Prostate gland (tissue), 2 donors: ENCODE measurements around the gene ENOX1. TPM values are rescaled to one million over a fixed set of nuclear protein-coding genes. Genes with fewer than 3 reads are reported as not detected.

Experiments used
- DNase-seq: peaks from one replicate; pipeline ENCODE4 v3.0.0-alpha.2; 2019; ENCODE audit warnings: low spot score
- H3K27ac ChIP-seq, 2 donors: fragments of 200-600 bp; sonication (generic); 2 replicates each; pipeline ENCODE4 v1.5.1; 2017 to 2019
- H3K27me3 ChIP-seq: fragments of 200-600 bp; sonication (generic); replicated peaks from 2 replicates; pipeline ENCODE4 v1.5.1; 2019; ENCODE audit not compliant: insufficient read depth
- H3K36me3 ChIP-seq, 2 donors: fragments of 200-600 bp; sonication (generic); 1 replicate in 1 of 2; 2 replicates in 1 of 2; pipeline versions ENCODE4 v1.5.1 to v1.8.1; 2017 to 2019
- H3K4me1 ChIP-seq: fragments of 200-600 bp; sonication (generic); replicated peaks from 2 replicates; pipeline ENCODE4 v1.5.1; 2019
- H3K4me3 ChIP-seq, 2 donors: fragments of 200-600 bp; sonication (generic); 2 replicates each; pipeline ENCODE4 v1.5.1; 2017 to 2019
- H3K9me3 ChIP-seq: fragments of 200-600 bp; sonication (generic); 2 replicates; pipeline ENCODE4 v1.5.1; 2017
- CTCF ChIP-seq, 4 experiments: fragments of 200-600 bp in 2 of 4; fragments of 450-650 bp in 2 of 4; sonication (generic) in 2 of 4; IDR thresholded peaks; 1 replicate in 3 of 4; 2 replicates in 1 of 4; pipeline ENCODE4 v1.5.1; 2016 to 2019; ENCODE audit warnings: antibody characterized with exemption in 4 of 4, mild to moderate bottlenecking in 2 of 4, moderate library complexity in 2 of 4
- POLR2A ChIP-seq: fragments of 450-650 bp; IDR thresholded peaks from one replicate; pipeline ENCODE4 v1.6.1; 2016; ENCODE audit warnings: antibody characterized with exemption, mild to moderate bottlenecking
- POLR2AphosphoS5 ChIP-seq: sonication (generic); formaldehyde crosslinking; IDR thresholded peaks from one replicate; pipeline ENCODE4 v1.6.1; 2017; ENCODE audit warnings: antibody characterized with exemption
- WGBS: methylation state at CpG from one replicate; pipeline ENCODE4 v1.1.5; 2018; 5-methylcytosine and 5-hydroxymethylcytosine counted together
- intact Hi-C: fragments of 100-400 bp; cut with DNase I; formaldehyde crosslinking; loops from one replicate; pipeline ENCODE4 v1.14.2; 2022
- total RNA-seq, 2 donors: library from RNA; depleted of rRNA; stranded (reverse); fragments of >200 nt; gene quantifications; one replicate each; pipeline ENCODE4 v1.1.0, GENCODE V29; 2016

The ENOX1 gene
- total RNA-seq, 2 donors from 2014 or later = 4.5 to 5.3 TPM

GRCh38 chr13:43579321-43579720, 207.5 kb downstream of the ENOX1 start:
- H3K9me3 ChIP-seq = no peaks in the 10 kb centered on the region
- no peaks in the 10 kb centered on the region for H3K4me1 ChIP-seq
- H3K4me3 ChIP-seq = no peak overlapping the region
- TF ChIP-seq CTCF (IDR thresholded peaks at IDR 0.05) (no peak), POLR2AphosphoS5 (no peak), POLR2A (no peak)
- H3K27ac ChIP-seq = no peak overlapping the region
- intact Hi-C loops = no loop called here
- no peaks in the 10 kb centered on the region for H3K36me3 ChIP-seq
- no peaks in the 10 kb centered on the region for H3K27me3 ChIP-seq
- DNase-seq = no peak

DNA sequence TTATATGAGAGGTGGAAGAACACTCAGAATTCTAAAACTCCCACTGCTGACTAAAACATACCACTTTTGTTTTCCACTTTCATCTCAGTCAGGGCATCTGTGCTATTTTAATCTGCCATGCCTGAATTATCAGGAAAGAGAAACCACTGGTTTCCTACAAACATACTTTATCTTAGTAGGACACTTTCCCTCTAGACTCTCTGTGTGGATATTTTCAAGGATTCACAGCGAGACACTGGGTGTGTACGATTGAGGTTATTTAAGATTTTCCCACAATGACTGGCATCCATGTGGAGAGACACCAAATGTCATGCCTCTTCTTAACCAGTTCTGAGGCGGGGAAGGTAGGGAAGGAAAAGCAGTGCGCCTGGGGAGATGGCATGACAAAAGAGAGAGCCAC, 212.2 kb downstream of the ENOX1 start:
- no peaks in the 10 kb centered on the region for H3K36me3 ChIP-seq
- 86% methylated on average over 4 of the region's 4 CpGs for WGBS
- intact Hi-C loops = no loop called here
- no peak overlapping the region for H3K27ac ChIP-seq
- no peaks in the 10 kb centered on the region for H3K27me3 ChIP-seq
- no peaks in the 10 kb centered on the region for H3K4me1 ChIP-seq
- H3K9me3 ChIP-seq = no peaks in the 10 kb centered on the region
- H3K4me3 ChIP-seq = no peak overlapping the region
- TF ChIP-seq POLR2A = no peak
- TF ChIP-seq POLR2AphosphoS5 = no peak
- no peak for TF ChIP-seq CTCF (IDR thresholded peaks at IDR 0.05)
- no peak for DNase-seq

DNA sequence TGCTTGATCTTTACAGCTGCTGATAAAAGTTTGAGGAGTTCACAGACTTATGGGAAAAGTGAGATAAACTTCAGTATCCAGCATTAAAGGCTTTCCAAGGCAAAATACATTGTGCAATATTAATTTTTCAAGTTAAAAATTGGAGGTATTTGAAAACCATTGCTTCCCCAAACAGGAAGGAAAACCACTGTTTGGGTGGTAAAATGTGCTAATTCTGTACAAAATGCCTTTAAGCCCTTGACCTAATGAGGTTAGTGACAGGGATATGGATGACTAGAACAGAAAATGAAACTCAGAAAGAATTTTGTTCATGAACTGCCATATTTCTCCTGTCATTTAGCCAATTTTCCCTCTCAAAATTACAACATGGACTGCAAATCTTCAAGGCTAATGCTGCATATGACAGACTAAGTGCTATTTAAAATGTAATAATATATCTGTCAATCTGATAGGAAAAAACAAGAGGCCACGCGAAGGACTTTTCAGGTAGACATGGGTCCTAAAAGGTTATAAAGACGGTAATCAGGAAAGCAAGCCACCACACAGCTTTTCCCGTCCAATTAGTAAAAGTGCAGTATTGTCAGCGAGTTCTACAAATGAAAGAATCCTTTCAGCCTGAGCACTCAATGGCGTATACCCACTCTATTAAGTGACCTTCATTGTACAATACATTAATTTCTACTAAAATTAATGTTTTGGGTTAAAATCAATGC, 212.8 kb downstream of the ENOX1 start:
- Histone ChIP-seq H3K9me3 (no peaks in the 10 kb centered on the region), H3K36me3 (no peaks in the 10 kb centered on the region), H3K27me3 (no peaks in the 10 kb centered on the region), H3K27ac (no peak overlapping the region), H3K4me3 (no peak overlapping the region), H3K4me1 (no peaks in the 10 kb centered on the region)
- WGBS = 93% methylated on average over 6 of the region's 6 CpGs
- no peak for TF ChIP-seq CTCF (IDR thresholded peaks at IDR 0.05)
- no peak for TF ChIP-seq POLR2AphosphoS5
- TF ChIP-seq POLR2A = no peak
- intact Hi-C loops = no loop called here
- no peak for DNase-seq

GRCh38 chr13:43573361-43573740, 213.4 kb downstream of the ENOX1 start:
- intact Hi-C loops = no loop called here
- H3K9me3 ChIP-seq = no peaks in the 10 kb centered on the region
- WGBS = 39% methylated on average over 4 of the region's 4 CpGs
- no peaks in the 10 kb centered on the region for H3K36me3 ChIP-seq
- H3K27ac ChIP-seq = no peak overlapping the region
- H3K4me3 ChIP-seq = no peak overlapping the region
- no peaks in the 10 kb centered on the region for H3K4me1 ChIP-seq
- no peak for TF ChIP-seq CTCF (IDR thresholded peaks at IDR 0.05)
- DNase-seq = no peak
- H3K27me3 ChIP-seq = no peaks in the 10 kb centered on the region

DNA sequence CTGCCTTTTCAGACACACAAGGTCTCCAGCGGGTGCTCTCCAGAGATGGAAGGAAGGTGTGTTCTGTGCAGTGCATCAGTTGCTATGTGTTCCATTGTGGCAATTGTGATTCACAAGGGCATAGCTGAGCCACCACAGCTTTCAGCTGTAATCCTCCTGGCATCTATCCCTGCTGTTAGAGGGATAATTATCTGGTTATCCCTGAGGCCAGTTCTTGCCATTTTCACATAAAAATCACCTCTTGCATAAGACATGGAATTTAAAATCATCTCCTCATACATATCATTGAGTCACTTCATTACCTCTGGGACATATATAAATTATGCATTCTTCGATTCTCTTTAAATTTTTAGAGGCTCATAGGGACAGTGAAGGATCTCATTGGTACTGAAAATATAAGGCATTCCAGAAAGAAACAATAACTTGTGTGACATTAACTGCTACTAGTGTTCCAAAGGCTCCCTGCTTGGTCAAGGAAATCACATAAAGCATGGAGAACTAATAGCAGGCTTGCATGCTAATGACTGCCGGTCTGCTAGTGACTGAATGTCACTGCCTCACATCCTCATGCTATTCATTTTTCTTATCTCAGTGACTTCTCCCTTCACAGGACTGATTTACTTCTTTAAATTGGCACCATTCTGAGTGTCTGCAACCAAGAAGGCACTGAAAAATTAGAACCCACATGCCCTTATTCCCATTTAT, 214.0 kb downstream of the ENOX1 start:
- TF ChIP-seq CTCF (IDR thresholded peaks at IDR 0.05) = no peak
- TF ChIP-seq POLR2AphosphoS5 = no peak
- no peak for TF ChIP-seq POLR2A
- H3K9me3 ChIP-seq = no peaks in the 10 kb centered on the region
- H3K27me3 ChIP-seq = no peaks in the 10 kb centered on the region
- no peak overlapping the region for H3K27ac ChIP-seq
- no peaks in the 10 kb centered on the region for H3K4me1 ChIP-seq
- WGBS = 72% methylated on average over 3 of the region's 3 CpGs
- H3K4me3 ChIP-seq = no peak overlapping the region
- no peak for DNase-seq
- H3K36me3 ChIP-seq = no peaks in the 10 kb centered on the region
- intact Hi-C loops = no loop called here
